Esophagus squamous epithelium (tissue), 5 donors: ENCODE results near the gene ELP2. TPM values are rescaled to one million over a fixed set of nuclear protein-coding genes. Genes with fewer than 3 reads are reported as not detected.

ENCODE experiments used
- DNase-seq: peaks from one replicate; lab custom pipeline; 2025; lab: John Stamatoyannopoulos, UW
- H3K27ac ChIP-seq, 4 donors: fragments of 200-600 bp; sonication (generic); one replicate each; pipeline ENCODE4 v1.5.1; 2016 to 2019; ENCODE audit warnings: mild to moderate bottlenecking in 1 of 4
- H3K27me3 ChIP-seq, 4 donors: fragments of 200-600 bp; sonication (generic); 1 replicate in 3 of 4; 2 replicates in 1 of 4; pipeline versions ENCODE4 v1.5.1 to v1.6.0; 2017 to 2021; ENCODE audit warnings: antibody characterized with exemption in 1 of 4
- H3K36me3 ChIP-seq, 3 donors: fragments of 200-600 bp; sonication (generic); one replicate each; pipeline ENCODE4 v1.5.1; 2016 to 2019
- H3K4me1 ChIP-seq, 3 donors: fragments of 200-600 bp; sonication (generic); one replicate each; pipeline ENCODE4 v1.5.1; 2017 to 2019
- H3K4me3 ChIP-seq, 4 donors: fragments of 200-600 bp; sonication (generic); 1 replicate in 3 of 4; 2 replicates in 1 of 4; pipeline ENCODE4 v1.5.1; 2016 to 2019; ENCODE audit warnings: mild to moderate bottlenecking in 2 of 4, moderate library complexity in 1 of 4
- H3K9me3 ChIP-seq, 3 donors: fragments of 200-600 bp; sonication (generic); one replicate each; pipeline ENCODE4 v1.5.1; 2016 to 2019
- POLR2A ChIP-seq, 4 donors: fragments of 450-650 bp; IDR thresholded peaks; one replicate each; pipeline ENCODE4 v1.6.1; 2017; ENCODE audit warnings: antibody characterized with exemption in 4 of 4, mild to moderate bottlenecking in 4 of 4, moderate library complexity in 3 of 4
- WGBS, 2 donors: methylation state at CpG; one replicate each; pipeline ENCODE4 v1.1.5; 2018; 5-methylcytosine and 5-hydroxymethylcytosine counted together
- intact Hi-C: fragments of 100-400 bp; cut with DNase I; formaldehyde crosslinking; loops from one replicate; pipeline ENCODE4 v1.15.0; 2022
- total RNA-seq, 4 donors: library from RNA; depleted of rRNA; stranded (reverse); fragments of >200 nt; gene quantifications; one replicate each; pipeline ENCODE4 v1.1.0, GENCODE V29; 2016
- TF ChIP-seq, protein P1 (sequence below), 6 experiments: fragments of 450-650 bp in 4 of 6; fragments of 200-600 bp in 2 of 6; sonication (generic) in 2 of 6; IDR thresholded peaks; one replicate each; pipeline ENCODE4 v1.5.1; 2016 to 2019; ENCODE audit warnings: antibody characterized with exemption in 6 of 6, mild to moderate bottlenecking in 4 of 6, moderate library complexity in 4 of 6
- donor health status: DM: yes; HTN: yes; CAD: no.

Gene ELP2
- total RNA-seq, 4 donors from 2014 or later, result 13.0 to 61.0 (median 28.0) TPM

DNA sequence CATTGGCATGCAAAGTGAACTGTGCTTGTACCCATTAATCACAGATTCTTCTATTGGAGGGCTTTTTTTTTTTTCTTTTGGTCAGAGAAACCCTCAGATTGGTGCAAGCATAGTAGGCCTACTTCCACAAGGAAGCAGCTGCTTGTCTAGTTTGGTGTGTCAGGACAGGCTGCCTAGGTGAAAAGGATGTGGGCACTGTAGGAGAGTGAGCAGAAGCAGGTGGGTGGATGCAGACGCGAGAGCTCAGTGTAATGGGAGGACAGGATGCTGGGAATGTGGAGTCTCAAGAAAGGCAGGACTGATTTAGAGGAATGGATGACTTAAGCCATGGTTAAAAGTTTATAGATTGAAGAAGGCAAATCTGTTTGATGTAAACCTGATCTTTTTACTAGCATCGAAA is 3.1 kb downstream of the ELP2 start:
- 61 to 68% methylated on average over 3 of the region's 3 CpGs for WGBS, 2 donors
- H3K27ac ChIP-seq, result no peak overlapping the region
- intact Hi-C loops, result no loop called here
- no peak for DNase-seq
- TF ChIP-seq, protein P1, sequence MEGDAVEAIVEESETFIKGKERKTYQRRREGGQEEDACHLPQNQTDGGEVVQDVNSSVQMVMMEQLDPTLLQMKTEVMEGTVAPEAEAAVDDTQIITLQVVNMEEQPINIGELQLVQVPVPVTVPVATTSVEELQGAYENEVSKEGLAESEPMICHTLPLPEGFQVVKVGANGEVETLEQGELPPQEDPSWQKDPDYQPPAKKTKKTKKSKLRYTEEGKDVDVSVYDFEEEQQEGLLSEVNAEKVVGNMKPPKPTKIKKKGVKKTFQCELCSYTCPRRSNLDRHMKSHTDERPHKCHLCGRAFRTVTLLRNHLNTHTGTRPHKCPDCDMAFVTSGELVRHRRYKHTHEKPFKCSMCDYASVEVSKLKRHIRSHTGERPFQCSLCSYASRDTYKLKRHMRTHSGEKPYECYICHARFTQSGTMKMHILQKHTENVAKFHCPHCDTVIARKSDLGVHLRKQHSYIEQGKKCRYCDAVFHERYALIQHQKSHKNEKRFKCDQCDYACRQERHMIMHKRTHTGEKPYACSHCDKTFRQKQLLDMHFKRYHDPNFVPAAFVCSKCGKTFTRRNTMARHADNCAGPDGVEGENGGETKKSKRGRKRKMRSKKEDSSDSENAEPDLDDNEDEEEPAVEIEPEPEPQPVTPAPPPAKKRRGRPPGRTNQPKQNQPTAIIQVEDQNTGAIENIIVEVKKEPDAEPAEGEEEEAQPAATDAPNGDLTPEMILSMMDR (IDR thresholded peaks at IDR 0.05), result no peak
- no peak for TF ChIP-seq POLR2A (IDR thresholded peaks at IDR 0.05)
- H3K36me3 ChIP-seq, result peaks cover 0 to 39% (median 0%) of the 10 kb centered on the region in 3 donors
- no peak overlapping the region for H3K4me3 ChIP-seq
- H3K9me3 ChIP-seq, result no peaks in the 10 kb centered on the region
- peaks cover 12 to 43% (median 14%) of the 10 kb centered on the region in 3 donors for H3K4me1 ChIP-seq
- H3K27me3 ChIP-seq, result no peaks in the 10 kb centered on the region

DNA sequence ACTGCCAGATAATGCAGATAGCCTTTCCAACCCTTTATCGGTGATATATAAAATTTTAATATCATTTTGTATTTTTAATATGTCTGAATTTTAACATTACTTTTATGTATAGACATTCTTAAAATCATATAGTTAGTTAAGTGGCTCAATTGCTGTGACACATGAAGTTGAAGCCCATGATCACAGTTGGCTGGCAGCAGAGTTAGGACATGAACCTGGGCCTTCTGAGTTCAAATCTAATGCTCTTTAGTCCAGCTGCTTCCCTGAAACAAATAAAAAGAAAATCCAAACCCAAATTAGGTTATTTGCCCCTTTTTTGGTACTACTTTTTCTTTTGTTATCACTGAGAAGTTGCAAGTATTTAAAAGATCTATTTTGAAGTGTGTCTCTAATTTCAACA is 5.6 kb downstream of the ELP2 start:
- Histone ChIP-seq H3K9me3 (no peaks in the 10 kb centered on the region), H3K4me3 (no peak overlapping the region), H3K27ac (no peak overlapping the region), H3K36me3 (peaks cover 0 to 64% (median 15%) of the 10 kb centered on the region in 3 donors), H3K4me1 (peaks cover 4 to 28% (median 11%) of the 10 kb centered on the region in 3 donors), H3K27me3 (no peaks in the 10 kb centered on the region)
- DNase-seq, result no peak
- intact Hi-C loops, result no loop called here
- 90 to 96% methylated on average over 1 of the region's 1 CpG for WGBS, 2 donors
- no peak for TF ChIP-seq POLR2A (IDR thresholded peaks at IDR 0.05)
- TF ChIP-seq, protein P1 (IDR thresholded peaks at IDR 0.05), result no peak

DNA sequence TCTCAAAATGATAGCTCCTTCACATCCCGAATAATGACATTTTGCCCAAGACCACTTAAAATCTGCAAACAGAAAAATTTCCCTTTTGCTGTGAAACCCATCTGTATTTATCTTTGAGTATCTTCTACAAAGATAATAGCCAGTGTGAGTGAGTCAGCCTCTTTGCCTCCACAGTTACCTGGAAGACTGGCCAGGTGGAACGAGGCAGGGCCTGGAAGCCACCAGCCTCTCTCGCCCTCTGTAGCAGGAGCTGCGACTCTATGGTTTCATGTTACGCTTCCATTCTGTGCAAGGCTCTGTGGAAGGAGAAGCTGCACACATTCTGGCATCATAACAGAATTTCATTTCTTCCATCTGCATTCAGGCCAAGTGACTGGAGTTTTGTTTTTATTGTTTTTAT is 9.5 kb downstream of the ELP2 start:
- no peak for TF ChIP-seq POLR2A (IDR thresholded peaks at IDR 0.05)
- TF ChIP-seq, protein P1 (IDR thresholded peaks at IDR 0.05), result no peak
- intact Hi-C loops, result no loop called here
- Histone ChIP-seq H3K27me3 (no peaks in the 10 kb centered on the region), H3K4me1 (no peaks in the 10 kb centered on the region), H3K9me3 (no peaks in the 10 kb centered on the region), H3K4me3 (no peak overlapping the region), H3K27ac (no peak overlapping the region), H3K36me3 (peaks cover 0 to 100% (median 29%) of the 10 kb centered on the region in 3 donors)
- WGBS, 2 donors, result 90% methylated on average over 5 of the region's 5 CpGs
- no peak for DNase-seq

DNA sequence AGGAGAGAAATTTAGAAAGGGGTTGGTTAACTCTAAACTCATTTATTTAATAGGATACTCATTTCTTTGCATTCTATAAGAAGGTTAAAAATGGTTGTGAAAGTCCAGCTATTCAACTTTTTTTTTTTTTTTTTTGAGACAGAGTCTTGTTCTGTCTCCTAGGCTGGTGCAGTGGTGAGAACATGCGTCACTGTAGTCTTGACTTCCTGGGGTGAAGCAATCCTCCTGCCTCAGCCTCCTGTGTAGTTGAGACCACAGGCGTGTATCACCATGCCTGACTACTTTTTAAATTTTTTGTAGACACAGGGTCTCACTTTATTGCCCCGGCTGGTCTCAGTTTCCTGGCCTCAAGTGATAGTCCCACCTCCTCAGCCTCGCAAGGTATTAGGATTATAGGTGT is 11.9 kb downstream of the ELP2 start:
- Histone ChIP-seq H3K4me1 (no peaks in the 10 kb centered on the region), H3K27ac (no peak overlapping the region), H3K36me3 (peaks cover 0 to 100% (median 43%) of the 10 kb centered on the region in 3 donors), H3K27me3 (no peaks in the 10 kb centered on the region), H3K9me3 (no peaks in the 10 kb centered on the region), H3K4me3 (no peak overlapping the region)
- 92% methylated on average over 4 of the region's 4 CpGs for WGBS, 2 donors
- intact Hi-C loops, result no loop called here
- no peak for DNase-seq
- TF ChIP-seq, protein P1 (IDR thresholded peaks at IDR 0.05), result no peak
- TF ChIP-seq POLR2A (IDR thresholded peaks at IDR 0.05), result no peak

DNA sequence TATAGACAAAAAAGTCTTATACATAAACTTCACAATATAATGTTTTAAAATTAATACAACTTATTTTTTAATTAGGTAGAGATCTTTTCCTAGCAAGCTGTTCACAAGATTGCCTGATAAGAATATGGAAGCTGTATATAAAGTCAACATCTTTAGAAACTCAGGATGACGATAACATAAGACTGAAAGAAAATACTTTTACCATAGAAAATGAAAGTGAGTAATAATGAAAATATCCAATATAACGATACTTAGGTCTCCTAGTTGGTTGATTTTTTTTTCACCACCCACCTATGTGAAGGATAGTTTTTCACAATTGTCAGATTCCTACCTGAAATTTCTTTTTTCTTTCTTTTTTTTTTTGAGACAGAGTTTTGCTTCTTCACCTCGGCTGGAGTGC is 13.1 kb downstream of the ELP2 start:
- Histone ChIP-seq H3K9me3 (no peaks in the 10 kb centered on the region), H3K27ac (no peak overlapping the region), H3K36me3 (peaks cover 0 to 100% (median 45%) of the 10 kb centered on the region in 3 donors), H3K4me1 (no peaks in the 10 kb centered on the region), H3K27me3 (no peaks in the 10 kb centered on the region), H3K4me3 (no peak overlapping the region)
- TF ChIP-seq, protein P1 (IDR thresholded peaks at IDR 0.05), result no peak
- no peak for TF ChIP-seq POLR2A (IDR thresholded peaks at IDR 0.05)
- 80 to 83% methylated on average over 3 of the region's 3 CpGs for WGBS, 2 donors
- no peak for DNase-seq
- intact Hi-C loops, result no loop called here
